RWPE2 (cell line): ENCODE measurements around the gene KCNJ12.

Experiments used
- ATAC-seq: fragments of 200-7000 bp; cut with Tn5 transposase; 3 replicates; pipeline ENCODE4 v1.9.1; 2021; ENCODE audit warnings: low read depth
- DNase-seq: peaks from one replicate; pipeline ENCODE4 v3.0.0-alpha.2; 2020; ENCODE audit warnings: low spot score
- H3K27ac ChIP-seq: fragments of 450-650 bp; 2 replicates; pipeline ENCODE4 v1.5.1; 2017; ENCODE audit warnings: mild to moderate bottlenecking; ENCODE audit not compliant: poor library complexity, severe bottlenecking
- H3K27me3 ChIP-seq: fragments of 250-450 bp; sonication (Bioruptor Pico); 2 replicates; pipeline ENCODE4 v1.5.1; 2021; ENCODE audit warnings: mild to moderate bottlenecking, moderate library complexity; ENCODE audit not compliant: insufficient read depth, poor library complexity, severe bottlenecking
- H3K36me3 ChIP-seq: fragments of 250-450 bp; sonication (Bioruptor Pico); 2 replicates; pipeline ENCODE4 v1.5.1; 2020; ENCODE audit warnings: low read depth, mild to moderate bottlenecking, moderate library complexity
- H3K4me1 ChIP-seq: fragments of 250-450 bp; sonication (Bioruptor Pico); 2 replicates; pipeline ENCODE4 v1.5.1; 2021; ENCODE audit warnings: mild to moderate bottlenecking, moderate library complexity; ENCODE audit not compliant: insufficient read depth, poor library complexity, severe bottlenecking
- H3K4me3 ChIP-seq: fragments of 250-450 bp; sonication (Bioruptor Pico); 2 replicates; pipeline ENCODE4 v1.5.1; 2021; ENCODE audit warnings: mild to moderate bottlenecking, moderate library complexity; ENCODE audit not compliant: severe bottlenecking
- H3K9me3 ChIP-seq: fragments of 250-450 bp; sonication (Bioruptor Pico); 2 replicates; pipeline ENCODE4 v1.5.1; 2021; ENCODE audit warnings: mild to moderate bottlenecking, moderate library complexity; ENCODE audit not compliant: severe bottlenecking
- TF ChIP-seq, protein P1 (sequence below): fragments of 450-650 bp; IDR thresholded peaks from one replicate; pipeline ENCODE4 v1.5.1; 2017; ENCODE audit warnings: mild to moderate bottlenecking, moderate library complexity; ENCODE audit not compliant: poor library complexity, severe bottlenecking

The KCNJ12 gene

GRCh38 chr17:21351366-21352065 is 24.6 kb upstream of the KCNJ12 start:
- Histone ChIP-seq H3K36me3 (no peaks in the 10 kb centered on the region), H3K4me3 (no peak overlapping the region), H3K9me3 (no peaks in the 10 kb centered on the region), H3K4me1 (no peaks in the 10 kb centered on the region), H3K27me3 (no peaks in the 10 kb centered on the region), H3K27ac (no peak overlapping the region)
- no peak for ATAC-seq
- peak; percentile 37 for DNase-seq
- TF ChIP-seq, protein P1, sequence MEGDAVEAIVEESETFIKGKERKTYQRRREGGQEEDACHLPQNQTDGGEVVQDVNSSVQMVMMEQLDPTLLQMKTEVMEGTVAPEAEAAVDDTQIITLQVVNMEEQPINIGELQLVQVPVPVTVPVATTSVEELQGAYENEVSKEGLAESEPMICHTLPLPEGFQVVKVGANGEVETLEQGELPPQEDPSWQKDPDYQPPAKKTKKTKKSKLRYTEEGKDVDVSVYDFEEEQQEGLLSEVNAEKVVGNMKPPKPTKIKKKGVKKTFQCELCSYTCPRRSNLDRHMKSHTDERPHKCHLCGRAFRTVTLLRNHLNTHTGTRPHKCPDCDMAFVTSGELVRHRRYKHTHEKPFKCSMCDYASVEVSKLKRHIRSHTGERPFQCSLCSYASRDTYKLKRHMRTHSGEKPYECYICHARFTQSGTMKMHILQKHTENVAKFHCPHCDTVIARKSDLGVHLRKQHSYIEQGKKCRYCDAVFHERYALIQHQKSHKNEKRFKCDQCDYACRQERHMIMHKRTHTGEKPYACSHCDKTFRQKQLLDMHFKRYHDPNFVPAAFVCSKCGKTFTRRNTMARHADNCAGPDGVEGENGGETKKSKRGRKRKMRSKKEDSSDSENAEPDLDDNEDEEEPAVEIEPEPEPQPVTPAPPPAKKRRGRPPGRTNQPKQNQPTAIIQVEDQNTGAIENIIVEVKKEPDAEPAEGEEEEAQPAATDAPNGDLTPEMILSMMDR, result no peak

DNA sequence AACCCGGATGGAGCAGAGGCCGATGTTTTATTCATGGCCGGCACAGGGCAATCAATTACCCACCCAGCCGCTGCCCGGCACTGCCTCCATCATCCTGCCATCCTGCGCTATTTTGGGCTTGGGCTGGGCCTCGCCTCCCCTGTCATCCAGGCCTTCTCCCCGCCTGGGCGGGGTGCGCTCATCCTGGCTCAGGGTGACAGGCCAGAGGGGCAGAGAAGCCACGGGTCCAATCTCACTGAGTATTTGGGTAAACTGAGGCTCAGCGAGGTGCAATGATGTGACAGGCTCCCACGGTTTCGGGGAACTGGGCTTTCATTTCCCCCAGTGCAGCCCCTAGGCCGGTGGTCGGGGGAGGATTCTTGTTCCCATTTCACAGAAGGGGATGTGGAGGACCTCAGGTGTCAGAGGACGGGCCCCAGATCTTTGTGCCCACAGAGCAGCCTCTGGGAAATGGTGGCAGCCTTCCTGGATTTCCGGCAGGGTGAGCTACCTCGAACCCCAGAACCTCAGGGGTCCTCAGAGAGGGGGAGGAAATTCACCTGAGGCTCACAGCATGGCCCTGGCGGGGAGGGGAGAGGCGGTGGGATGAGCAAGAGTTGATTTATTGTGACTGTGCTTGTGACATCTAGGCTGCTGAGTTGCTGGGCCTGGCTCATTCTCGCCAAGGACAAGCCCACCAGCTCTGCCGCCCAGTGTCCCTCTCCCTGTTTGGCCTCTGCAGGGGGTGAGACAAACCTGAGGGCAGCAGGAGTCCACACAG is 23.8 kb upstream of the KCNJ12 start:
- Histone ChIP-seq H3K27me3 (no peaks in the 10 kb centered on the region), H3K4me3 (no peak overlapping the region), H3K9me3 (no peaks in the 10 kb centered on the region), H3K36me3 (no peaks in the 10 kb centered on the region), H3K4me1 (no peaks in the 10 kb centered on the region), H3K27ac (no peak overlapping the region)
- TF ChIP-seq, protein P1, result no peak
- ATAC-seq, result no peak
- DNase-seq, result peak; percentile 37

GRCh38 chr17:21352981-21353265 is 23.2 kb upstream of the KCNJ12 start:
- no peaks in the 10 kb centered on the region for H3K9me3 ChIP-seq
- H3K4me3 ChIP-seq, result no peak overlapping the region
- TF ChIP-seq, protein P1, result no peak
- H3K27me3 ChIP-seq, result no peaks in the 10 kb centered on the region
- no peak overlapping the region for H3K27ac ChIP-seq
- H3K36me3 ChIP-seq, result no peaks in the 10 kb centered on the region
- DNase-seq (peak; percentile 35), ATAC-seq (no peak)
- H3K4me1 ChIP-seq, result no peaks in the 10 kb centered on the region

GRCh38 chr17:21353326-21354010 is 22.7 kb upstream of the KCNJ12 start:
- no peaks in the 10 kb centered on the region for H3K27me3 ChIP-seq
- no peaks in the 10 kb centered on the region for H3K9me3 ChIP-seq
- H3K36me3 ChIP-seq, result no peaks in the 10 kb centered on the region
- H3K4me1 ChIP-seq, result no peaks in the 10 kb centered on the region
- DNase-seq (no peak), ATAC-seq (no peak)
- TF ChIP-seq, protein P1, result no peak
- no peak overlapping the region for H3K27ac ChIP-seq
- H3K4me3 ChIP-seq, result no peak overlapping the region
